K562 (cell line): ENCODE data around the gene TSC22D1. TPM values are rescaled to one million over a fixed set of nuclear protein-coding genes. Genes with fewer than 3 reads are reported as not detected.

ENCODE experiments used
- ATAC-seq: fragments of 200-7000 bp; cut with Tn5 transposase; 3 replicates; pipeline ENCODE4 v1.9.1; 2020; ENCODE audit warnings: moderate library complexity
- BruUV-seq: library from RNA; stranded (reverse); fragments of 400-500 nt; replicated peaks from 2 replicates; lab custom pipeline; 2021; lab: Mats Ljungman, UMichigan
- CTCF ChIA-PET: fragments of 300-600 bp; formaldehyde crosslinking; extraction: SDS; loops from one replicate; lab custom pipeline; 2021; ENCODE audit warnings: low intra/inter-chr PET ratio; lab: Yijun Ruan, JAX
- POLR2A ChIA-PET: fragments of 300-600, 350-650 bp; sonication (Branson Sonifier 250); formaldehyde crosslinking; extraction: SDS; loops from one replicate; lab custom pipeline; 2021; ENCODE audit warnings: antibody characterized with exemption, inconsistent platforms; lab: Yijun Ruan, JAX
- DNase-seq, 4 experiments: peaks; one replicate each; pipeline versions ENCODE4 v3.0.0 to v3.0.0-alpha.2; 2011 to 2018; ENCODE audit warnings: low spot score in 3 of 4, mixed read lengths in 3 of 4; ENCODE audit errors: extremely low read depth in 1 of 4
- FAIRE-seq: peaks from 2 replicates; lab custom pipeline; 2011; peaks lifted over from hg19 to GRCh38; lab: Jason Lieb, UNC
- H2AFZ ChIP-seq: 2 replicates; pipeline ENCODE4 v1.6.0; 2011; ENCODE audit warnings: low read depth, low read length, control low read depth, inconsistent platforms
- H3K27ac ChIP-seq: fragments of 200-600 bp; 3 replicates; pipeline ENCODE4 v1.8.0; 2011; ENCODE audit warnings: low read depth, mild to moderate bottlenecking, control low read depth, inconsistent platforms, low read length, moderate library complexity, mixed read lengths; ENCODE audit errors: extremely low read depth
- H3K27me3 ChIP-seq, 2 experiments: fragments of 300-600 bp in 1 of 2; 2 replicates in 1 of 2; 3 replicates in 1 of 2; pipeline versions ENCODE4 v1.6.0 to v1.8.0; 2011; ENCODE audit warnings: inconsistent platforms in 2 of 2, low read length in 2 of 2, mild to moderate bottlenecking in 1 of 2, mixed read lengths in 1 of 2, moderate library complexity in 1 of 2; ENCODE audit not compliant: control insufficient read depth in 2 of 2, insufficient read depth in 2 of 2
- H3K36me3 ChIP-seq: fragments of 300-600 bp; 3 replicates; pipeline ENCODE4 v1.8.0; 2011; ENCODE audit warnings: mild to moderate bottlenecking, low read length, inconsistent platforms; ENCODE audit not compliant: control insufficient read depth, insufficient read depth
- H3K4me1 ChIP-seq, 2 experiments: fragments of 200-600 bp in 1 of 2; replicated peaks in 1 of 2; 2 replicates in 1 of 2; 3 replicates in 1 of 2; pipeline versions ENCODE4 v1.5.1 to v1.8.0; 2011; ENCODE audit warnings: inconsistent platforms in 2 of 2, low read length in 2 of 2, mild to moderate bottlenecking in 1 of 2, mixed read lengths in 1 of 2, moderate library complexity in 1 of 2; ENCODE audit not compliant: control insufficient read depth in 2 of 2, insufficient read depth in 2 of 2
- H3K4me2 ChIP-seq: 2 replicates; pipeline ENCODE4 v1.6.1; 2011; ENCODE audit warnings: low read length, control low read depth, inconsistent platforms, mixed read lengths; ENCODE audit not compliant: insufficient read depth
- H3K4me3 ChIP-seq: fragments of 200-600 bp; sonication (generic), shearing (Covaris generic); 2 replicates; pipeline ENCODE4 v1.5.1; 2016; ENCODE audit warnings: control low read depth, inconsistent platforms
- H3K79me2 ChIP-seq: fragments of 200-600 bp; 3 replicates; pipeline ENCODE4 v1.8.0; 2011; ENCODE audit warnings: low read length, inconsistent platforms; ENCODE audit not compliant: control insufficient read depth, insufficient read depth
- H3K9ac ChIP-seq, 2 experiments: 2 replicates each; pipeline versions ENCODE4 v1.6.0 to v1.6.1; 2011; ENCODE audit warnings: low read depth in 2 of 2, low read length in 2 of 2, control low read depth in 1 of 2, inconsistent platforms in 1 of 2, mild to moderate bottlenecking in 1 of 2, mixed read lengths in 1 of 2; ENCODE audit not compliant: insufficient read depth in 1 of 2
- H3K9me1 ChIP-seq: one replicate; pipeline ENCODE4 v1.6.0; 2011; ENCODE audit warnings: inconsistent platforms, mild to moderate bottlenecking, low read length, moderate library complexity; ENCODE audit not compliant: control insufficient read depth, insufficient read depth
- H3K9me3 ChIP-seq: replicated peaks from 2 replicates; pipeline ENCODE4 v1.5.1; 2011; ENCODE audit warnings: low read depth, low read length, inconsistent platforms; ENCODE audit not compliant: control insufficient read depth, insufficient read depth
- H4K20me1 ChIP-seq: replicated peaks from 2 replicates; pipeline ENCODE4 v1.6.1; 2011; ENCODE audit warnings: low read length, inconsistent platforms, mixed read lengths; ENCODE audit not compliant: control insufficient read depth, insufficient read depth
- ELF2 ChIP-seq: fragments of 250-450 bp; sonication (Bioruptor Pico); IDR thresholded peaks from 2 replicates; pipeline ENCODE4 v1.5.0; 2021; ENCODE audit warnings: mild to moderate bottlenecking
- FOXJ3 ChIP-seq: sonication (generic); formaldehyde crosslinking; IDR thresholded peaks from 2 replicates; pipeline ENCODE4 v1.4.0; 2020; ENCODE audit warnings: mild to moderate bottlenecking, missing genetic modification reagents
- MEF2D ChIP-seq: conservative IDR thresholded peaks from 2 replicates; pipeline ENCODE4 v1.6.1; 2016; ENCODE audit warnings: low read depth, missing genetic modification characterization, missing compliant biosample characterization
- TEAD4 ChIP-seq, 2 experiments: sonication (generic) in 1 of 2; formaldehyde crosslinking in 1 of 2; IDR thresholded peaks; 2 replicates each; pipeline versions ENCODE4 v1.6.1 to v1.8.0; 2012 to 2022; ENCODE audit warnings: borderline replicate concordance in 1 of 2, inconsistent platforms in 1 of 2, low read length in 1 of 2, mild to moderate bottlenecking in 1 of 2, missing genetic modification reagents in 1 of 2
- WGBS: fragments of 100-300 bp; shearing (Covaris generic); methylation state at CpG from one replicate; pipeline ENCODE4 v1.1.6; 2016; ENCODE audit warnings: low coverage, mixed read lengths; ENCODE audit not compliant: insufficient coverage; ENCODE audit errors: missing lambda C conversion rate; 5-methylcytosine and 5-hydroxymethylcytosine counted together
- in situ Hi-C: fragments of 300-500 bp; cut with MboI; formaldehyde crosslinking; loops from 4 replicates; pipeline ENCODE4 v1.15.0; 2018; ENCODE audit warnings: inconsistent platforms, mixed read lengths
- intact Hi-C: fragments of 100-400 bp; cut with micrococcal nuclease; formaldehyde crosslinking; loops from 2 replicates; pipeline ENCODE4 v1.14.2; 2022
- polyA plus RNA-seq, 8 experiments: library from polyadenylated mRNA; depleted of rRNA in 4 of 8; stranded (reverse) in 5 of 8; unstranded in 3 of 8; fragments of >200 nt; fragmentation: Nextera tagmentation in 2 of 8; fragmentation: Illumina TruSeq in 1 of 8; extraction: Ambion mirVana in 2 of 8; extraction: Trizol in 1 of 8; gene quantifications; 2 replicates each; pipeline versions ENCODE4 v1.2.1 to v1.2.3, GENCODE V29; 2011 to 2014; ENCODE audit warnings: inconsistent platforms in 1 of 8, missing spikeins in 1 of 8
- total RNA-seq, 7 experiments: library from RNA; depleted of rRNA in 6 of 7; stranded (reverse); fragments of >200 nt in 6 of 7; fragmentation: Illumina TruSeq in 2 of 7; extraction: Trizol in 2 of 7; gene quantifications; 2 replicates each; pipeline versions ENCODE4 v1.2.1 to v1.2.3, GENCODE V29; 2011 to 2021; ENCODE audit warnings: low replicate concordance in 1 of 7
- TF ChIP-seq, protein P1 (sequence below), 2 experiments: fragments of 450-650 bp in 1 of 2; IDR thresholded peaks; 2 replicates each; pipeline ENCODE4 v1.6.1; 2011 to 2017; ENCODE audit warnings: low read depth in 2 of 2, antibody characterized with exemption in 1 of 2, borderline replicate concordance in 1 of 2, low read length in 1 of 2, mild to moderate bottlenecking in 1 of 2, mixed read lengths in 1 of 2; ENCODE audit not compliant: control insufficient read depth in 1 of 2

TSC22D1 gene
- total and polyA plus RNA-seq, 9 of the 15 experiments (the other 6 are each of a cell fraction or from before 2014, with no cell fraction given) = 2.6 to 19.8 (median 8.4) TPM

DNA sequence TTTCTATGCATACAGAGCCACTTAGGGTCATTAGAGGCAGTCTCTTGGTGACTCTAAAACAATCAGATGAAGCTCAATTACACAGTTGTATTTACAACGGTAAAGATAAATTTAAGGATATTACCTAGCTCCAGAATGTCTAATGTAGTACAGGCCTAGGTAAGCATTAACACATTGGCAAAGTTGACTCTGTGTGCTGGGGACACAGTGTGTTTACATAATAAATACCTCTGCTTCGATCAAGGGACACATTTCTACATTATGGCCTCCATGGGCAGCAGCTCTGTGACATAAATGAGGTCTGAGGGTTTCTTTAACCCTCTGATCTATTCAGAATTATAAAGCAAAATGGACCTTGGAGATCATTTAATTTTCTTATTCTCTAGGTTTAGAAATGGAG lies 127.8 kb downstream of the TSC22D1 start (continued):
- TF ChIP-seq, protein P1, sequence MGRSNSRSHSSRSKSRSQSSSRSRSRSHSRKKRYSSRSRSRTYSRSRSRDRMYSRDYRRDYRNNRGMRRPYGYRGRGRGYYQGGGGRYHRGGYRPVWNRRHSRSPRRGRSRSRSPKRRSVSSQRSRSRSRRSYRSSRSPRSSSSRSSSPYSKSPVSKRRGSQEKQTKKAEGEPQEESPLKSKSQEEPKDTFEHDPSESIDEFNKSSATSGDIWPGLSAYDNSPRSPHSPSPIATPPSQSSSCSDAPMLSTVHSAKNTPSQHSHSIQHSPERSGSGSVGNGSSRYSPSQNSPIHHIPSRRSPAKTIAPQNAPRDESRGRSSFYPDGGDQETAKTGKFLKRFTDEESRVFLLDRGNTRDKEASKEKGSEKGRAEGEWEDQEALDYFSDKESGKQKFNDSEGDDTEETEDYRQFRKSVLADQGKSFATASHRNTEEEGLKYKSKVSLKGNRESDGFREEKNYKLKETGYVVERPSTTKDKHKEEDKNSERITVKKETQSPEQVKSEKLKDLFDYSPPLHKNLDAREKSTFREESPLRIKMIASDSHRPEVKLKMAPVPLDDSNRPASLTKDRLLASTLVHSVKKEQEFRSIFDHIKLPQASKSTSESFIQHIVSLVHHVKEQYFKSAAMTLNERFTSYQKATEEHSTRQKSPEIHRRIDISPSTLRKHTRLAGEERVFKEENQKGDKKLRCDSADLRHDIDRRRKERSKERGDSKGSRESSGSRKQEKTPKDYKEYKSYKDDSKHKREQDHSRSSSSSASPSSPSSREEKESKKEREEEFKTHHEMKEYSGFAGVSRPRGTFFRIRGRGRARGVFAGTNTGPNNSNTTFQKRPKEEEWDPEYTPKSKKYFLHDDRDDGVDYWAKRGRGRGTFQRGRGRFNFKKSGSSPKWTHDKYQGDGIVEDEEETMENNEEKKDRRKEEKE (IDR thresholded peaks at IDR 0.05; ENCODE audit: borderline replicate concordance in 1 of 2, control insufficient read depth in 1 of 2, low read depth in 2 of 2, low read length in 1 of 2) = no peak
- TF ChIP-seq ELF2 (CRISPR knock-in tag) = no peak
- TF ChIP-seq, all 486 proteins: peak for 0

DNA sequence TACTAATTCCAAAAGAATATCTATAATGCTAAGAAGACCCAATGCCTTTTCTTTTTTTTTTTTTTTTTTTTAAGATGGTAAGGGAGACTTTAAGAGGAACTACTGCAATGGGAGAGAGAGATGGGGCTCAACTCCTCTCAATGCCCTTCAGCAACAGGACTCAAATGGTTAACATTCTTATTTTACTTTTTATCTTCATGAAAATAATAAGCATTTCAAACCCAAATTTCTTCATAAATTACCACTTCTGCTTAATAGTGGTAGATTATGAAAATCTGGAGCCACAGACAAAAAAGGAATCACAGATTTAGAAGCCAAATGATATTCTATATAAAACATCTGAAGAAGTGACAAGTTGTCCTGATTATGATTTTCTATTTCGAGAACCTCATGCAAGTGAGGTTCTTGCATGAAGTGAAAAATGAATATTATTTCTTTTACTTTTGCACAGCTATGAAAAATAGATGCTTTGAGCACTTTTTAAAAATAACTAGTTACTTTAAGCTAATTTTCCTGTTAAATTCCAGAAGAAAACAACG lies 128.3 kb downstream of the TSC22D1 start:
- Histone ChIP-seq H3K79me2 (no peaks in the 10 kb centered on the region), H3K9me3 (no peaks in the 10 kb centered on the region), H3K27me3 (peaks cover 0 to 17% of the 10 kb centered on the region in 2 experiments; a peak in 2 of 5 replicates), H3K4me2 (no peak overlapping the region), H3K9ac (no peak overlapping the region), H3K36me3 (no peaks in the 10 kb centered on the region), H3K4me3 (no peak overlapping the region), H3K9me1 (no peaks in the 10 kb centered on the region), H4K20me1 (no peaks in the 10 kb centered on the region), H3K4me1 (no peaks in the 10 kb centered on the region), H2AFZ (no peak overlapping the region), H3K27ac (no peak overlapping the region)
- ATAC-seq = no peak
- TF ChIP-seq TEAD4 (IDR thresholded peaks at IDR 0.05; ENCODE audit: low read length) (no peak), TEAD4 (CRISPR knock-in tag; IDR thresholded peaks at IDR 0.05; ENCODE audit: borderline replicate concordance) (no peak), MEF2D (tag) (no peak), FOXJ3 (CRISPR knock-in tag) (no peak)
- ChIA-PET CTCF (no interaction called here), POLR2A (no interaction called here)
- in situ Hi-C loops (no loop called here), intact Hi-C loops (no loop called here)
- BruUV-seq = no TSS peak
- 6% methylated on average over 2 of the region's 2 CpGs for WGBS
- DNase-seq = no peak
- no peak for FAIRE-seq
